HepG2 (cell line): Measurements from ENCODE around the gene GPX7. TPM values are rescaled to one million over a fixed set of nuclear protein-coding genes. Genes with fewer than 3 reads are reported as not detected.

ENCODE experiments used
- FOSL1 ChIP-seq: sonication (generic); formaldehyde crosslinking; IDR thresholded peaks from 2 replicates; pipeline ENCODE4 v1.9.0; 2021; ENCODE audit warnings: missing genetic modification reagents, borderline replicate concordance
- FOXM1 ChIP-seq: sonication (generic); formaldehyde crosslinking; IDR thresholded peaks from 2 replicates; pipeline ENCODE4 v1.5.0; 2020; ENCODE audit warnings: missing genetic modification reagents
- HHEX ChIP-seq: IDR thresholded peaks from 2 replicates; pipeline ENCODE4 v1.6.1; 2016; ENCODE audit warnings: control low read depth
- MBD4 ChIP-seq: IDR thresholded peaks from 2 replicates; pipeline ENCODE4 v1.6.1; 2012; ENCODE audit warnings: low read length, inconsistent platforms, borderline replicate concordance
- POLR2A ChIP-seq, 2 experiments: IDR thresholded peaks; 2 replicates each; pipeline ENCODE4 v1.6.1; 2011; ENCODE audit warnings: low read depth in 2 of 2, low read length in 2 of 2, mild to moderate bottlenecking in 1 of 2, moderate library complexity in 1 of 2; ENCODE audit not compliant: insufficient read depth in 1 of 2
- SSRP1 ChIP-seq: IDR thresholded peaks from 2 replicates; pipeline ENCODE4 v1.6.1; 2016; ENCODE audit warnings: control low read depth
- TEAD2 ChIP-seq: sonication (generic); formaldehyde crosslinking; IDR thresholded peaks from 2 replicates; pipeline ENCODE4 v1.9.0; 2021; ENCODE audit warnings: missing genetic modification reagents
- THAP11 ChIP-seq: IDR thresholded peaks from 2 replicates; pipeline ENCODE4 v1.6.1; 2016; ENCODE audit warnings: missing biosample characterization, missing genetic modification reagents
- TP53 ChIP-seq: sonication (generic); formaldehyde crosslinking; conservative IDR thresholded peaks from 2 replicates; pipeline ENCODE4 v1.4.0; 2020; ENCODE audit warnings: missing genetic modification reagents
- ZC3H13 ChIP-seq: sonication (generic); formaldehyde crosslinking; IDR thresholded peaks from 2 replicates; pipeline ENCODE4 v1.8.1; 2023; ENCODE audit warnings: mild to moderate bottlenecking, missing genetic modification reagents, moderate library complexity
- ZNF317 ChIP-seq: sonication (generic); formaldehyde crosslinking; IDR thresholded peaks from 2 replicates; pipeline ENCODE4 v1.5.0; 2020; ENCODE audit warnings: mild to moderate bottlenecking, missing genetic modification reagents
- ZNF7 ChIP-seq: IDR thresholded peaks from 2 replicates; pipeline ENCODE4 v1.6.1; 2016; ENCODE audit warnings: missing biosample characterization, missing genetic modification reagents
- polyA plus RNA-seq, 8 experiments: library from polyadenylated mRNA; depleted of rRNA in 3 of 8; stranded (reverse) in 7 of 8; unstranded in 1 of 8; fragments of >200 nt; fragmentation: Illumina TruSeq in 4 of 8; extraction: Trizol in 4 of 8; gene quantifications; 2 replicates each; pipeline versions ENCODE4 v1.2.1 to v1.2.3, GENCODE V29; 2011 to 2016; ENCODE audit warnings: low read depth in 4 of 8, missing spikeins in 1 of 8, mixed read lengths in 1 of 8; ENCODE audit not compliant: insufficient read depth in 1 of 8
- total RNA-seq, 5 experiments: library from RNA; depleted of rRNA; stranded (reverse); fragments of >200 nt; fragmentation: Illumina TruSeq; extraction: Trizol; gene quantifications; 2 replicates each; pipeline ENCODE4 v1.2.3, GENCODE V29; 2016; ENCODE audit warnings: low read depth in 1 of 5
- TF ChIP-seq, protein P1 (sequence below): sonication (generic); formaldehyde crosslinking; IDR thresholded peaks from 2 replicates; pipeline ENCODE4 v1.4.0; 2020; ENCODE audit warnings: low read depth, mild to moderate bottlenecking, missing genetic modification reagents
- TF ChIP-seq, protein P2 (sequence below): sonication (generic); formaldehyde crosslinking; IDR thresholded peaks from 2 replicates; pipeline ENCODE4 v1.5.0; 2020; ENCODE audit warnings: mild to moderate bottlenecking, low read depth, missing genetic modification reagents, borderline replicate concordance
- TF ChIP-seq, protein P3 (sequence below): sonication (generic); formaldehyde crosslinking; conservative IDR thresholded peaks from 2 replicates; pipeline ENCODE4 v1.4.0; 2020; ENCODE audit warnings: missing genetic modification reagents
- TF ChIP-seq, protein P4 (sequence below): sonication (generic); formaldehyde crosslinking; IDR thresholded peaks from 2 replicates; pipeline ENCODE4 v1.4.0; 2020; ENCODE audit warnings: missing genetic modification reagents
- TF ChIP-seq, protein P5 (sequence below): sonication (generic); formaldehyde crosslinking; IDR thresholded peaks from 2 replicates; pipeline ENCODE4 v1.8.0; 2023; ENCODE audit warnings: mild to moderate bottlenecking, missing genetic modification reagents
- TF ChIP-seq, protein P6 (sequence below): sonication (generic); formaldehyde crosslinking; conservative IDR thresholded peaks from 2 replicates; pipeline ENCODE4 v1.8.0; 2022; ENCODE audit warnings: low read depth, missing genetic modification reagents
- TF ChIP-seq, protein P7 (sequence below): sonication (generic); formaldehyde crosslinking; IDR thresholded peaks from 2 replicates; pipeline ENCODE4 v1.4.0; 2020; ENCODE audit warnings: mild to moderate bottlenecking, low read depth, missing genetic modification reagents
- TF ChIP-seq, protein P8 (sequence below): sonication (generic); formaldehyde crosslinking; IDR thresholded peaks from 2 replicates; pipeline ENCODE4 v1.4.0; 2020; ENCODE audit warnings: mild to moderate bottlenecking, missing genetic modification reagents

Gene GPX7
- total and polyA plus RNA-seq, 2 of the 13 experiments (the other 11 are each of a cell fraction or from before 2014, with no cell fraction given), result 14.1 to 16.2 TPM

DNA sequence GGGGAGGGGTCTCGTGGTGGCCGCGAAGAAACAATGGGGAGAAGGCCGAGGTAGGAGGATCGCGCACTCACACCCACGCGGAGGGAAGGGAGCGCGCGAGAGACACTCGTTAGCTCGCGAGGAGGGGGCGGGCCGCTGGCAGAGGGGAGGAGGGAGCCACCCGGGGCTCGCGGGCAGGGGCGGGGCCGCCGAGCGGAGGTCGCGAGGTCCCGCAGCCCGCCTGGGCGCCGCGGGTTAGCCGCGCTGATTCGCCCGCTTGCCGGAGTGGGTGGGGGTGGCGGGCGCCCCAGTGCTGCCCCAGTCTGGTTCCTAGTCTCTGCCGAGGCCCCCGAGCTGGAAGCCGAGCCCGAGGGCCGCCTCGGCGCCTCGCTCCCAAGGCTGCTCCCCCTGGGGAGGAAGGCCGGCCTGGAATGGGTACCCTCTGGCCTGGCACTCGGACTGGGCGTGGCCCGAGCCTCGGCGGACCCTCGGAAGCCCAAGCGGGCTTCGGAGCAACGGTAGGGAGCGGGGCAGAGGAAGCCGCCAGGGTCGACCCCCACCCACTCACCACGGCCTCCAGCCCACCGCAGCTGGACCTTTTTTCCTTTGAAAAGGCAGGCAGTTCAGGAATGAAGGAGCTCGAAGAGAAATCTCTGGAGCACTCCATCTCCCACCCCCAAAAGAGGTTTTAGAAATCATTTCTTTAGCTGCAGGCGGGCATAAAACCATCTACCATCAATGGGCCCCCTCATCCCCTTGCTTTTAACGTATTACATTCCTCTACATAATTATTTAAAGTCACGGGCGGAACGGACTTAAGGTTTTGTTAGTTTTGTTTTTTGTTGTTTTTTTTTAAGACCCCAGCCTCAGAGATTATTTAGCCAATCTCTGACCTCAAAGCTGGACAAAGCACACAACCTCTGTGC lies 48.6 kb upstream of the GPX7 start (continued):
- TF ChIP-seq, protein P1, sequence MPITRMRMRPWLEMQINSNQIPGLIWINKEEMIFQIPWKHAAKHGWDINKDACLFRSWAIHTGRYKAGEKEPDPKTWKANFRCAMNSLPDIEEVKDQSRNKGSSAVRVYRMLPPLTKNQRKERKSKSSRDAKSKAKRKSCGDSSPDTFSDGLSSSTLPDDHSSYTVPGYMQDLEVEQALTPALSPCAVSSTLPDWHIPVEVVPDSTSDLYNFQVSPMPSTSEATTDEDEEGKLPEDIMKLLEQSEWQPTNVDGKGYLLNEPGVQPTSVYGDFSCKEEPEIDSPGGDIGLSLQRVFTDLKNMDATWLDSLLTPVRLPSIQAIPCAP (CRISPR knock-in tag), result no peak
- TF ChIP-seq MBD4 (no peak), THAP11 (no peak), TEAD2 (CRISPR knock-in tag) (no peak), FOSL1 (CRISPR knock-in tag) (no peak), ZNF7 (CRISPR knock-in tag) (no peak), HHEX (CRISPR knock-in tag) (no peak), POLR2A (IDR thresholded peaks at IDR 0.05; ENCODE audit: insufficient read depth in 1 of 2, low read depth in 2 of 2, low read length in 2 of 2) (peak; percentile 70 to 75), TP53 (CRISPR knock-in tag) (no peak), ZNF317 (CRISPR knock-in tag) (no peak), ZC3H13 (no peak), SSRP1 (no peak), FOXM1 (no peak)
- TF ChIP-seq, protein P2, sequence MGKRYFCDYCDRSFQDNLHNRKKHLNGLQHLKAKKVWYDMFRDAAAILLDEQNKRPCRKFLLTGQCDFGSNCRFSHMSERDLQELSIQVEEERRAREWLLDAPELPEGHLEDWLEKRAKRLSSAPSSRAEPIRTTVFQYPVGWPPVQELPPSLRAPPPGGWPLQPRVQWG (CRISPR knock-in tag), result no peak
- TF ChIP-seq, protein P3, sequence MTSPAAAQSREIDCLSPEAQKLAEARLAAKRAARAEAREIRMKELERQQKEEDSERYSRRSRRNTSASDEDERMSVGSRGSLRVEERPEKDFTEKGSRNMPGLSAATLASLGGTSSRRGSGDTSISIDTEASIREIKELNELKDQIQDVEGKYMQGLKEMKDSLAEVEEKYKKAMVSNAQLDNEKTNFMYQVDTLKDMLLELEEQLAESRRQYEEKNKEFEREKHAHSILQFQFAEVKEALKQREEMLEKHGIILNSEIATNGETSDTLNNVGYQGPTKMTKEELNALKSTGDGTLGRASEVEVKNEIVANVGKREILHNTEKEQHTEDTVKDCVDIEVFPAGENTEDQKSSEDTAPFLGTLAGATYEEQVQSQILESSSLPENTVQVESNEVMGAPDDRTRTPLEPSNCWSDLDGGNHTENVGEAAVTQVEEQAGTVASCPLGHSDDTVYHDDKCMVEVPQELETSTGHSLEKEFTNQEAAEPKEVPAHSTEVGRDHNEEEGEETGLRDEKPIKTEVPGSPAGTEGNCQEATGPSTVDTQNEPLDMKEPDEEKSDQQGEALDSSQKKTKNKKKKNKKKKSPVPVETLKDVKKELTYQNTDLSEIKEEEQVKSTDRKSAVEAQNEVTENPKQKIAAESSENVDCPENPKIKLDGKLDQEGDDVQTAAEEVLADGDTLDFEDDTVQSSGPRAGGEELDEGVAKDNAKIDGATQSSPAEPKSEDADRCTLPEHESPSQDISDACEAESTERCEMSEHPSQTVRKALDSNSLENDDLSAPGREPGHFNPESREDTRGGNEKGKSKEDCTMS (CRISPR knock-in tag), result no peak
- TF ChIP-seq, protein P4, sequence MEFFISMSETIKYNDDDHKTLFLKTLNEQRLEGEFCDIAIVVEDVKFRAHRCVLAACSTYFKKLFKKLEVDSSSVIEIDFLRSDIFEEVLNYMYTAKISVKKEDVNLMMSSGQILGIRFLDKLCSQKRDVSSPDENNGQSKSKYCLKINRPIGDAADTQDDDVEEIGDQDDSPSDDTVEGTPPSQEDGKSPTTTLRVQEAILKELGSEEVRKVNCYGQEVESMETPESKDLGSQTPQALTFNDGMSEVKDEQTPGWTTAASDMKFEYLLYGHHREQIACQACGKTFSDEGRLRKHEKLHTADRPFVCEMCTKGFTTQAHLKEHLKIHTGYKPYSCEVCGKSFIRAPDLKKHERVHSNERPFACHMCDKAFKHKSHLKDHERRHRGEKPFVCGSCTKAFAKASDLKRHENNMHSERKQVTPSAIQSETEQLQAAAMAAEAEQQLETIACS (CRISPR knock-in tag), result no peak
- TF ChIP-seq, protein P5, sequence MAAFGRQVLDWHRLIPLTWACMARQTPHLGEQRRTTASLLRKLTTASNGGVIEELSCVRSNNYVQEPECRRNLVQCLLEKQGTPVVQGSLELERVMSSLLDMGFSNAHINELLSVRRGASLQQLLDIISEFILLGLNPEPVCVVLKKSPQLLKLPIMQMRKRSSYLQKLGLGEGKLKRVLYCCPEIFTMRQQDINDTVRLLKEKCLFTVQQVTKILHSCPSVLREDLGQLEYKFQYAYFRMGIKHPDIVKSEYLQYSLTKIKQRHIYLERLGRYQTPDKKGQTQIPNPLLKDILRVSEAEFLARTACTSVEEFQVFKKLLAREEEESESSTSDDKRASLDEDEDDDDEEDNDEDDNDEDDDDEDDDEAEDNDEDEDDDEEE (CRISPR knock-in tag), result no peak
- TF ChIP-seq, protein P6, sequence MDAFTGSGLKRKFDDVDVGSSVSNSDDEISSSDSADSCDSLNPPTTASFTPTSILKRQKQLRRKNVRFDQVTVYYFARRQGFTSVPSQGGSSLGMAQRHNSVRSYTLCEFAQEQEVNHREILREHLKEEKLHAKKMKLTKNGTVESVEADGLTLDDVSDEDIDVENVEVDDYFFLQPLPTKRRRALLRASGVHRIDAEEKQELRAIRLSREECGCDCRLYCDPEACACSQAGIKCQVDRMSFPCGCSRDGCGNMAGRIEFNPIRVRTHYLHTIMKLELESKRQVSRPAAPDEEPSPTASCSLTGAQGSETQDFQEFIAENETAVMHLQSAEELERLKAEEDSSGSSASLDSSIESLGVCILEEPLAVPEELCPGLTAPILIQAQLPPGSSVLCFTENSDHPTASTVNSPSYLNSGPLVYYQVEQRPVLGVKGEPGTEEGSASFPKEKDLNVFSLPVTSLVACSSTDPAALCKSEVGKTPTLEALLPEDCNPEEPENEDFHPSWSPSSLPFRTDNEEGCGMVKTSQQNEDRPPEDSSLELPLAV (CRISPR knock-in tag), result no peak
- TF ChIP-seq, protein P7, sequence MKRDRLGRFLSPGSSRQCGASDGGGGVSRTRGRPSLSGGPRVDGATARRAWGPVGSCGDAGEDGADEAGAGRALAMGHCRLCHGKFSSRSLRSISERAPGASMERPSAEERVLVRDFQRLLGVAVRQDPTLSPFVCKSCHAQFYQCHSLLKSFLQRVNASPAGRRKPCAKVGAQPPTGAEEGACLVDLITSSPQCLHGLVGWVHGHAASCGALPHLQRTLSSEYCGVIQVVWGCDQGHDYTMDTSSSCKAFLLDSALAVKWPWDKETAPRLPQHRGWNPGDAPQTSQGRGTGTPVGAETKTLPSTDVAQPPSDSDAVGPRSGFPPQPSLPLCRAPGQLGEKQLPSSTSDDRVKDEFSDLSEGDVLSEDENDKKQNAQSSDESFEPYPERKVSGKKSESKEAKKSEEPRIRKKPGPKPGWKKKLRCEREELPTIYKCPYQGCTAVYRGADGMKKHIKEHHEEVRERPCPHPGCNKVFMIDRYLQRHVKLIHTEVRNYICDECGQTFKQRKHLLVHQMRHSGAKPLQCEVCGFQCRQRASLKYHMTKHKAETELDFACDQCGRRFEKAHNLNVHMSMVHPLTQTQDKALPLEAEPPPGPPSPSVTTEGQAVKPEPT (CRISPR knock-in tag), result no peak
- TF ChIP-seq, protein P8, sequence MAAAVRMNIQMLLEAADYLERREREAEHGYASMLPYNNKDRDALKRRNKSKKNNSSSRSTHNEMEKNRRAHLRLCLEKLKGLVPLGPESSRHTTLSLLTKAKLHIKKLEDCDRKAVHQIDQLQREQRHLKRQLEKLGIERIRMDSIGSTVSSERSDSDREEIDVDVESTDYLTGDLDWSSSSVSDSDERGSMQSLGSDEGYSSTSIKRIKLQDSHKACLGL, result no peak
